Stimulated activated CD8-positive, alpha-beta memory T cell treated with anti-CD3 and anti-CD28 coated beads, Interleukin-4, amount 100 ng/mL, for 4 hours (primary cell): ENCODE results near the gene PTBP3.
"Not testable (repeated sequence)": the region's sequence is repeated elsewhere in the genome, so short reads cannot be mapped to it uniquely, and the experiment has no call there.

ENCODE experiments used
- DNase-seq, 2 donors: peaks; one replicate each; pipeline ENCODE4 v3.0.0-alpha.2; 2020; ENCODE audit warnings: low read depth in 2 of 2, low spot score in 1 of 2

PTBP3 gene

DNA sequence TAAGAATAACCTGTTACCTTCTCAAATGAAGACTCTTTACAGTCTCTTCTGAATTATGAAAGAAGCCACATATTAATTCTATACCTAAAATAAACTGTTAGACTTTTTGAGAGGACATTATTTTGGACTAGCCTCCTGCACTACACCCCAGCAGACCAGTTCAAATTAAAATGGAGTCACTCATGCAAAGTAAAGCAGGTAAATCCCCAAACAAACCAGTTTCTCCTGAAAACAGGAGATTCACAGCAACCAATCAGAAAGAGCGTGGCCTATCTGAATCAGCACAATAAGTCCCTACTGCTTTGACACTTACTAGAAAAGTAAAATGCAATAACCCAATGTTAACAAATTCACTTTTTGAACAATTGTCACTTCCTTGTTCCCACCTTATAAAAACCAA, 58.8 kb downstream of the PTBP3 start:
- DNase-seq: no peak

DNA sequence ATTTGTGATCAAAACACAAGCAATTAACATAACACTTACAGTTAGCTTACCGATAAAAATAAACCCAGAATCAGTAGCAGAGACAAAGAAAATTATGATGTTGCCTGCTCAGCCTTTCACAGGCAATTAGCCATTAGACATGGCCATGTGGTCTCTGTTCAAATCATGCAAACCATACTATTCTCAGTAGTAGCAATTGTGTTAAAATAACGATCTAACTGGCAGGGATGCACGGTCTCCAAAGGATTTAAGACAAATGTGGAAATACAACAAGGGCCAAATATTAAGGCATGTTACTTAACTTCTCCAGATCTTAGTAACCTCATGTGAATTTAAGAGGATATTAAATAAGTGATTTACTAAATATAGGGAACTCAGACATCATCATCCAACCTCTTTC, 59.5 kb downstream of the PTBP3 start:
- DNase-seq: no peak

- no peak for DNase-seq
Measured at GRCh38 chr9:112271466-112272098, 61.8 kb downstream of the PTBP3 start.

GRCh38 chr9:112268413-112268812, 65.0 kb downstream of the PTBP3 start:
- DNase-seq: no peak

GRCh38 chr9:112267086-112267485, 66.3 kb downstream of the PTBP3 start:
- DNase-seq: not testable (repeated sequence)

DNA sequence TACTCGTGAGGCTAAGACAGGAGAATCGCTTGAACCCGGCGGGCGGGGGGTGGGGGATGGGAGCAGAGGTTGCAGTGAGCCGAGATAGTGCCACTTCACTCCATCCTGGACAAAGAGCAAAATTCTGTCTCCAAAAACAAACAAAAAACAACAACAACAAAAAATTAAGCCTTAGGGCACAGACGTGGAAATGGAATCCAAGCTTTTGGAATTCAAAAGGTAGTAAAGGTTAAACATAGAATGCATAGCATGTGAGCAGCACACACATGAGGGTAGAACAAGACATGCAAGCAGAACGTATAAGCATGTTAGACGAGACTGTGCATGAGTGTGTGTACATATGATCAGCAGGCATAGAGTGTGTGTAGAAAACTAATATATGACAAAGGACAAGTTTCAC, 68.0 kb downstream of the PTBP3 start:
- no peak for DNase-seq

GRCh38 chr9:112262577-112262976, 70.8 kb downstream of the PTBP3 start:
- no peak for DNase-seq

DNA sequence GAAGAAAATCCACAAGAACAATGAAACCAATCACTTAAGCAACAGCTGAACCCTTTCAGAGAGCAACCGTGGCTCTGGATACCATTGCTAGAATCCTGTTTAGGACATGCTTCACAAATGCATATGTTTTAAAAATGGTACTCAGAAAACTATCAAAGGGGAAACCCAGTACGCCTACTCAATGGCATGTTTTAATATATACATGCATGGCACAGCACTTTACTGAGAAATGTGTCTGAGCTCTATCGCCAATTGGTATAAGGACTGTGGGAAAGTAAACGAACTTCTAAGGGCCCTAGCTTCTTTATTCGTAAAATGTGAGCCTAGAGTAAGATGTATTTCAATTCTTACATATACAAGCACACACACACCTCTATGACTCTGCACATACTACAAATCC, 72.3 kb downstream of the PTBP3 start:
- no peak for DNase-seq

DNA sequence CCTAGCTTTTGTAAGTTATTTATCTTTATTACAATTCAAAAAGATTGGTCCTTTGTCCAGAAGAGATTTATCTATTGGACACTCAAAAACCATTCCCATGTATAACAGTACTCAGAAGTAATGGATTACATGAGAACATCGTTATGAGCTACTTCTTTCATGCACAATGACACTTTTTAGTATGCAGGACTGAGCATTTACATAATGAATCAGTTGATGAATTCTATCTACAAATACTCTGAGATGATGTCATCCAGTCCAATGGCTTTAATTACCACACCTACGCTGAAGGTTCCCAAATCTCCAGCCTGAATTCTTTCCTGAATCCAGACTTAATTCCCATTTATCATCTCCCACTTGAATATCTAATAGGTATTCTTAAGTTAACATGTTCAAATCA, 75.3 kb downstream of the PTBP3 start:
- DNase-seq: no peak

GRCh38 chr9:112252194-112252593, 81.2 kb downstream of the PTBP3 start:
- no peak for DNase-seq

DNA sequence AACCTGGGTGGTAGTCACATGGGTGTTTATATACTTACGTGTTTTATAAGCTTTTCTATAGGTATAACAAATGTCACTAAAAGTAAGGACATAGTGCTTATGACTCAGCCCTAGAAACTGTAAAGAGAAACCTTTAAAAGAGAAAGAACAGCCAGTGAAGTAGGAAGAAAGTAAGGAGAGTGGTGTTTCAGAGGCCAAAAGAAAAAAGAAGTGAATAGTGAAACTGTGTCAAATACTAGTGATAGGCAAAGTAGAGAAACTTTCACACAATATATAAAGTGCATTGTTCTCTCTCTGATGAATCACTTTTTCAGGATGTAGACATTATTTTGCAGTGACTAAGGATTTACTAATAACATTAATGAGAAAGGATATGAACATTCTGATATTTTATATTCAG, 84.1 kb downstream of the PTBP3 start:
- DNase-seq: no peak

DNA sequence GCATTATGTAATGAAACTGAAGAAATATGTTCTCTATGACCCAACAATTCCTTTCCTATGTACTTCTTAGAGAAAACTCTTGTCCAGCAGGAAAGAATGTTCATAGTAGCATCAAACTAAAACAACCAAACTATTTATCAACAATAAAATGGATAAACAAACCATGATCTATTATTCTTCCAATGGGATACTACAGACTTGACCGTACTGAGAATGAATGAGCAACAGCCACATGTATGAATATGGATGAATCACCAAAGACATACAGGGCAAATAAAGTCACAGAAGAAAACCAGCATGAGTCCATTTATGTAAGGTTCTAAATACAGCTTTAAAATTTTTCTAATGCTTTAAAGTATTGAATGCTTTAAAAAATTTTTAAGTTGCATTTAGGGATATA, 84.7 kb downstream of the PTBP3 start:
- no peak for DNase-seq

DNA sequence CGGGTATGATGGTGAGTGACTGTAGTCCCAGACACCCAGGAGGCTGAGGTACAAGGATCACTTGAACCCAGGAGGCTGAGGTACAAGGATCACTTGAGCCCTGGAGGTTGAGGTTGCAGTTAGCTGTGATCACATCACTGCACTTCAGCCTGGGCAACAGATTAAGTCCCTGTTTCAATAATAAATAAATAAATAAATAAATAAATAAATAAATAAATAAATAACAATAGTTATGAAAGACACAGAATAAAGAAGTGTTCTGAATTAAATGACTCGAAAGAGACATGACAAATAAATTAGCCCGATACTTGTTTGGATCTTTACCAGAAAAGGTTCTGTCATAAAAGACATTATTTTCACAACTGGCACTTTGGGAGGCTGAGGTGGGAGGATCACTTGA, 86.3 kb downstream of the PTBP3 start:
- DNase-seq: no peak

DNA sequence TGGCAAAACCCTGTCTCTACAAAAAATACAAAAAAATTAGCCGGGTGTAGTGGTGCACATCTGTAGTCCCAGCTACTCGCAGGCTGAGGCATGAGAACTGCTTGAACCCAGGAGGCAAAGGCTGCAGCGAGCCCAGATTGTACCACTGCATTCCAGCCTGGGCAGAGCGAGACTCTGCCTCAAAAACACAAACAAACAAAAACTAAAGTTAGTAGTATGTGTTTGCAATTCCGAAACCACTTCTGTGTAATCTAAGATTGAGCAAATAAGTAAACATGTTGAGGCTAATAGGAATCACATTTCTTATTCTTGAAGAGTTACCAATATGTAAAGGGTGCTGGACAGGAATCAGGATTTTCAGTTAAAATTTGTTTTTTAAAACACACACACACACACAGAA, 88.3 kb downstream of the PTBP3 start:
- no peak for DNase-seq

DNA sequence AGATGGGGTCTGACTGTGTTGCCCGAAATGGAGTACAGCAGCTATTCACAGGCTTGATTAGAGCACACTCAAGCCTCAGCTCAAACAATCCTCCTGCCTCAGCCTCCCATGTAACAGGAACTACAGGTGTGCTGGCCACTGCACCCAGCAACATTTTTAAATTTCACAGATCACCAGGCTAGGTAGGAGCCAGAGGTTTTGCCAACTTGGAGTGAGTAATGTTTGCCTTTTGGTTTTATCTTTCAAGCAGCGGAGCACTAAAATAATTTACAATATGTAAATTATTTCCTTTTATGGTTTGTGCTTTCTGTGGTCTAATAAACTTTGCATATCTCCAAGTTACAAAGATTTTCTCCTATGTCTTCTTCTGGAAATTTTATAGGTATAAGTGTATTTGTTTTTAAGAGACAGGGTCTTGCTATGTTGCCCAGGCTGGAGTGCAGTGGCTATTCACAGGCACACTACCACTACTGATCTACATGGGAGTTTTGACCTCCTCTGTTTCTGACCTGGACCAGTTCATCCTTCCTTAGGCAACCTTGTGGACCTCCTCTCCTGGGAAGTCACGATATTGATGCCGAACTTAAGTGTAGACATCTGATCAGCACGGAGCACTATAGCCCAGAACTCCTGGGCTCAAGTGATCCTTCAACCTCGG, 91.1 kb downstream of the PTBP3 start:
- no peak for DNase-seq

DNA sequence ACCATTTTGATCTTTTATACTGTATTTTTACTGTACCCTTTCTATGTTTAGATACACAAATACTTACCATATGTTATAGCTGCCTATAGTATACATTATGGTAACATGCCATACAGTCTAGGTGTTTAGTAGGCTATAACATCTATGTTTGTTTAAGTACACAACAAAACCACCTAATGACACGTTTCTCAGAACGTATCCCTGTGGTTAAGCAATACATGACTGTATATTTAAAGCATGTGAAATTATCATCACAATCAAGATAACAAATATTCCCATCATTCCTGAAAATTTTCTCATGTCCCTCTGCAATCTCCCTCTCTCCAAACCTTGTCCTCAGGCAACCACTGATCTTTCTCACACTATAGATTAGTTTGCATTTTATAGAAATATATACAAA, 91.9 kb downstream of the PTBP3 start:
- DNase-seq: no peak

DNA sequence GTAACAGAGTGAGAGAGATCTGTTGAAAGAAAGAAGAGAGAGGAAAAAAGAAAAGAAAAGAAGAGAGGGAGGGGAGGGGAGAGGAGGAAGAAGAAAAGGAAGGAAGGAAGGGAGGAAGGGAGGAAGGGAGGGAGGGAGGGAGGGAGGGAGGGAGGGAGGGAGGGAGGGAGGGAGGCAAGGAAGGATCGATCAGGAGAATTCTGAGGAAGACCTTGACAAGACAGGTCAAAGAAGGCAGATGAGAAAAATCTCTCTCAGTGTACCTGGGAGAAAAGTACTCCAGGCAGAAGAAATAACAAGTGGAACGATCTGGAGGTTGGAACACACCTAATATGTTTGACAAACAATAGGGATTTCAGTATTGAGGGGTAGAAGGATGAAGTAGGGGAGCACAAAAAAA, 93.7 kb downstream of the PTBP3 start:
- DNase-seq: no peak

DNA sequence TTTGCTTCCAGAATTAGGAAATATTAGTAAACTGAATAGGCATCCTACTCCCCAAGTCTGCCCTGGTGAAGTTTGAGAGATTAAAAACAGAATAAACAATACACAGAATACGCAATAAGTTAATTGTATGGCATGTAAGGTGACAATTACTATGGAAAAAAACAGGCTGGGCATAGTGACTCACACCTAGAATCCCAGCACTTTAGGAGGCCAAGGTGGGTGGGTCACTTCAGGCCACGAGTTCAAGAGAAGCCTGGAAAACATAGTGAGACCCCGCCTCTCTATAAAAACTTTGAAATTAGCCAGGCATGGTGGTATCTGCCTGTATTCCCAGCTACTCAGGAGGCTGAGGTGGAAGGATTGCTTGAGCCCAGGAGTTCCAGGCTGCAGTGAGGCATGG, 94.1 kb downstream of the PTBP3 start:
- DNase-seq: no peak

- no peak for DNase-seq
Measured at GRCh38 chr9:112234779-112235178, 98.6 kb downstream of the PTBP3 start.

DNA sequence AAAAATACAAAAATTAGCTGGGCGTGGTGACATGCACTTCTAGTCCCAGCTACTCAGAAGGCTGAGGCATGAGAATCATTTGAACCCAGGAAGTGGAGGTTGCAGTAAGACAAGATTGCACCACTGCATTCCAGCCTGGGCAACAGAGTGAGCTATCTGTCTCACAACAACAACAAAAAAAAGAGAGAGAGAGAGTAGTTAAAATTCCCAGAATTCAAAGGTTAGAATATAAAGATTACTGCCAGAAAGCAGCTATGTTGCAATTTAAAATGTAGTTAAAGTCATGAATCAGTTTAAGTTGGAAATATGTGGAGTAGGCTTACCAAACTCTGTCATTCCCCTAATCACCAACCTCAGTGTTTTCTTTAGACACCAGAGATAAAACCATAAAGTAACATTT, 99.7 kb downstream of the PTBP3 start:
- no peak for DNase-seq

GRCh38 chr9:112232233-112232632, 101.2 kb downstream of the PTBP3 start:
- DNase-seq: no peak

DNA sequence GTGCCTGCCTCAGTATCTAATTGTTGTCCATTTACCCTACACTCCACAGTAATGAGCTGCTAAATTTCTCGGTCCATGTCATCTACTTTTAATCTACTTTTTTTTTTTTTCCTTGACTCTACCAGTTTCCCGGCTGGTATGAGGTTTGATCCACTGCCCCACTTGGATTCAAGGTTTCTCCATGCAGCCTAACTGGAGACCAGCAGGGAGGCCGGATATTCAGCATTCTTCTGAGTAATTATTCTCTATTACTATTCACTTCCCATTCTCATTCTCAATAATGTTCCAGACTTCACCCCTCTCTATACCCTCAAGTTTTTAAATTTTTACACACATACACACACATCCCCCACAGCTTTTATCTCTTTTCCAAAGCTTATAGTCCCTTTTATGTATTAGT, 107.3 kb downstream of the PTBP3 start:
- no peak for DNase-seq
